22Rv1 (cell line): ENCODE results near the gene SYNE2.

ENCODE experiments used
- ZFX ChIP-seq: fragments of 450-650 bp; IDR thresholded peaks from 2 replicates; pipeline ENCODE4 v1.6.1; 2017; ENCODE audit warnings: antibody characterized with exemption, borderline replicate concordance
- TF ChIP-seq, protein P1 (sequence below): fragments of 450-650 bp; IDR thresholded peaks from 2 replicates; pipeline ENCODE4 v1.5.1; 2017; ENCODE audit warnings: mild to moderate bottlenecking

DNA sequence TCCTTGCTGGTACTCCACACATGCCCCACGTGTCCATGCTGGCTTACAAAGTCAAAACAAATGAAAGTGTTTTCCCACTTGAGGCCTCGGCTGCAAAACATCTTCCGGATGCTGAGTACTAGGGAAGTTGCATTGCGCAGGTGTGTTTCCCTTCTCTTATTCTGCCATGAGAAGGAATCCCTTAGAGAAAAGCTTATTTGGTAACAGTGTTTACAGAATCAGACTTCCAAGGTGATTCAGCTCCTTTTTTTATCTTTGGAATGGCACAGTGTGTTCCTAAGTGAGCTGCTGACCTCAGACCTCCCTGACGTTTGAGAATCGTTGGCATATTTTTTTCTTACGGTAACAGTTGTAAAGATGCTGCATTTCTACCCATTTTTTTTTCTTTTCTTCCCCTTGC, 230.0 kb downstream of the SYNE2 start:
- TF ChIP-seq, protein P1, sequence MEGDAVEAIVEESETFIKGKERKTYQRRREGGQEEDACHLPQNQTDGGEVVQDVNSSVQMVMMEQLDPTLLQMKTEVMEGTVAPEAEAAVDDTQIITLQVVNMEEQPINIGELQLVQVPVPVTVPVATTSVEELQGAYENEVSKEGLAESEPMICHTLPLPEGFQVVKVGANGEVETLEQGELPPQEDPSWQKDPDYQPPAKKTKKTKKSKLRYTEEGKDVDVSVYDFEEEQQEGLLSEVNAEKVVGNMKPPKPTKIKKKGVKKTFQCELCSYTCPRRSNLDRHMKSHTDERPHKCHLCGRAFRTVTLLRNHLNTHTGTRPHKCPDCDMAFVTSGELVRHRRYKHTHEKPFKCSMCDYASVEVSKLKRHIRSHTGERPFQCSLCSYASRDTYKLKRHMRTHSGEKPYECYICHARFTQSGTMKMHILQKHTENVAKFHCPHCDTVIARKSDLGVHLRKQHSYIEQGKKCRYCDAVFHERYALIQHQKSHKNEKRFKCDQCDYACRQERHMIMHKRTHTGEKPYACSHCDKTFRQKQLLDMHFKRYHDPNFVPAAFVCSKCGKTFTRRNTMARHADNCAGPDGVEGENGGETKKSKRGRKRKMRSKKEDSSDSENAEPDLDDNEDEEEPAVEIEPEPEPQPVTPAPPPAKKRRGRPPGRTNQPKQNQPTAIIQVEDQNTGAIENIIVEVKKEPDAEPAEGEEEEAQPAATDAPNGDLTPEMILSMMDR, result no peak
- no peak for TF ChIP-seq ZFX
